ENCODE data around the gene HTATIP2.
A peak's percentile ranks its signal among the peaks of the same experiment; 100 is the strongest.

The HTATIP2 gene

DNA sequence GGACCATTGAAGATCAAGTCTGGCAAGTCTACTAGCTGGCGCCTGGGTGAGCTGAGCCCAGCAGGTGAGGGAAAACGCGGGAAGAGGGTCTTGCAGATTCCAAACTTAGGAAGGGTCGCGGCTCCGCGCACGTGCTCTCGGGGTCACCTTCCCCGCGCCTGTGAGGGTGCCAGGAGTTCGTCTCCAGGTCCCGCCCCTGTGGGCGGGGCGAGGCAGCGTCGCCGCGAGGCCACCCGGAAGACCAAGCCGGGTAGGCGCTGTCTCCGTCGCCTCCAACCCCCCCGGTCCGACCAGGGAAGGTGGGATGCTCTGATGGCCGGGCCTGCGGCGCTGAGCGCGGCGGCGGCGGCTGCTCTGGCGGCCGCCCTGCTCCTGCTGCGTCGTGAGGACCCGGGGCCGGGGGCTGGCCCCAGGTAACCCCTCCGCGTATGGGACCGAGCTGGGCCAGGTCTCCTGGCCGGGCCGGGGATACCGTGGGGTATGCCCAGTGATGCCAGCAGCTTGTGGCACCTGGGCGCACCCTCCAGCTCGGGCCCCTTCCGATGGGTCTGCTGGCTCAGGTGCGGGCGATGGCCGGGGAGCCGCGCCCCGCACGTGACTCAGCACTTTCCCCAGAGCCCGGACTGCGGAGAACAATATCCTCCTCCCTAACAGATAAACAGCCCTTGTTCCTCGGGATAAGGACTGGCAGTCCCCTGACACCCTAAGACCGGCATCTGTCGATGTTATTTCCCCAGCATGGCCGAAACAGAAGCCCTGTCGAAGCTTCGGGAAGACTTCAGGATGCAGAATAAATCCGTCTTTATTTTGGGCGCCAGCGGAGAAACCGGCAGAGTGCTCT, at the start of gene HTATIP2:
Gene HTATIP2 (plus strand): TSS at position 215 of the 841 bp plus-strand sequence. CDS start 524 bp downstream, at position 739.
- DNase-seq (ENCODE audit: insufficient read length, low spot score) (no peak), FAIRE-seq (no peak)
- TF ChIP-seq, protein P1, sequence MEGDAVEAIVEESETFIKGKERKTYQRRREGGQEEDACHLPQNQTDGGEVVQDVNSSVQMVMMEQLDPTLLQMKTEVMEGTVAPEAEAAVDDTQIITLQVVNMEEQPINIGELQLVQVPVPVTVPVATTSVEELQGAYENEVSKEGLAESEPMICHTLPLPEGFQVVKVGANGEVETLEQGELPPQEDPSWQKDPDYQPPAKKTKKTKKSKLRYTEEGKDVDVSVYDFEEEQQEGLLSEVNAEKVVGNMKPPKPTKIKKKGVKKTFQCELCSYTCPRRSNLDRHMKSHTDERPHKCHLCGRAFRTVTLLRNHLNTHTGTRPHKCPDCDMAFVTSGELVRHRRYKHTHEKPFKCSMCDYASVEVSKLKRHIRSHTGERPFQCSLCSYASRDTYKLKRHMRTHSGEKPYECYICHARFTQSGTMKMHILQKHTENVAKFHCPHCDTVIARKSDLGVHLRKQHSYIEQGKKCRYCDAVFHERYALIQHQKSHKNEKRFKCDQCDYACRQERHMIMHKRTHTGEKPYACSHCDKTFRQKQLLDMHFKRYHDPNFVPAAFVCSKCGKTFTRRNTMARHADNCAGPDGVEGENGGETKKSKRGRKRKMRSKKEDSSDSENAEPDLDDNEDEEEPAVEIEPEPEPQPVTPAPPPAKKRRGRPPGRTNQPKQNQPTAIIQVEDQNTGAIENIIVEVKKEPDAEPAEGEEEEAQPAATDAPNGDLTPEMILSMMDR (IDR thresholded peaks at IDR 0.05; ENCODE audit: insufficient read depth, missing control alignments), result no peak

DNA sequence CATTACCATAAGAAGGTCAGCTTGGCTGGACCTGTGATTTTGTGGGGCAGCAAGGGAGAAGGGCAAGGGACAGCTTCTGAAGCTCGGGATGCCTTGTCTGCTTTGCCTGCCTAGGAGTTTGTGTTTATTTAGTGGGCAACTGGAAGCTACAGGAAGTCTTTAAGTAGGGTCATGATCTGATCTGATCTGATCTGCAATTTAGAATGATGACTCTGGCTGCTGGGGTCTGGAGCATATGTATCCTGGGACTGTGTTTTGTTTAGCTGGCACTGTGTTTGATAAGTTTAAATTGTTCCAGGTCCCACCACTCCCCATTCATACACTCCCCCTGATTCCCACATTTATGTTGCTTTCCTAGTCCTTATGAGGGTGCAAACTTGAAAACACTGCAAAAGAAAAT, 47.7 kb upstream of the HTATIP2 start:
- FAIRE-seq (no peak), DNase-seq (ENCODE audit: insufficient read length, low spot score) (no peak)
- TF ChIP-seq, protein P1 (IDR thresholded peaks at IDR 0.05; ENCODE audit: insufficient read depth, missing control alignments), result no peak

DNA sequence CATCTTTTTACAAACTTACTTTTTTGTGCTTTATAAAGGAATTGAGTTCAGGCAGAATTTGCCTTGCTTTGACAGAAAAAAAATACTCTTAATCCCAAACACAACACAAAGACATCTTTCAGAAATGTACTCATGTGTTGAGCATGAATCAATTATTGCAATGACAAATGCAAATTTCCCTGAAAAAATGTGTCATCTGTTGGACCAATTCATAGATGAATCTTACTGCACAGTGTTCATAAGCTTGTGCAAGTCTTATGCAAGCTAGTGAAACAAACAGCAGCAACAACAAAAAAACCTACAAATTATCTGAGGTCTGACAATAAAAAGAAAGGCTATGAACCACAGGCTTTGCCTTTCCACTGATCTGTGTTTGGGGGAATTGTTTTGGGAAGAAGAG, 42.3 kb upstream of the HTATIP2 start:
- no peak for FAIRE-seq

DNA sequence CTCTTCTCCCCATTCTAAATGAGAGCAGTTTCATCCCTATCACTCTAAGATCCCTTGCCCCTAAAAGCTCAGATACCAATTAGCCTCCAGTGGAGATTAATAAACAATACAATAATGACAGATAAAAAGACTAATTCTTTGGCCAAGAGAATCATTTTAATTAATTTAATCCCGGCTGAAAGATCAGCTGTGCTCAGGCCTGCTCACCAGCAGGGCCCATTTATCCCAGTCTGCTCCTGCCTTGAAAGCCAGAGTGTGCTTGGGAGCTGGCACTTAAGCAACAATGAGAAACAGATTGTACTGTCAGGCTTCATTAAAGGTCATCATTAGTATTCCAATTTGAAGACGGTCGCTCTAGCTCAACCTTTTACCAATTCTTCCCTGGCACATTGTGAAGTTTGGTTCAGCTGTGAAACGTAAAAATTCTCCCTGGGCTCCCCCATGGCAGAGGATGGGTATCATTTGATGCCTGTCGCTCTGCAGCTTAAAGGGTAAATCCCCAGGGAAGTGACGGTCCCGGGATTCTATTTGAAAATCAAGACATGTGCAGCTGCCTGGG, 36.1 kb upstream of the HTATIP2 start:
- TF ChIP-seq, protein P1 (IDR thresholded peaks at IDR 0.05; ENCODE audit: insufficient read depth, missing control alignments), result no peak
- FAIRE-seq (peak; percentile 61), DNase-seq (ENCODE audit: insufficient read length, low spot score) (no peak)

More for the DNA sequence above, 42.3 kb upstream of the HTATIP2 start:
- no peak for DNase-seq (ENCODE audit: insufficient read length, low spot score)
- TF ChIP-seq, protein P1 (IDR thresholded peaks at IDR 0.05; ENCODE audit: insufficient read depth, missing control alignments), result no peak

DNA sequence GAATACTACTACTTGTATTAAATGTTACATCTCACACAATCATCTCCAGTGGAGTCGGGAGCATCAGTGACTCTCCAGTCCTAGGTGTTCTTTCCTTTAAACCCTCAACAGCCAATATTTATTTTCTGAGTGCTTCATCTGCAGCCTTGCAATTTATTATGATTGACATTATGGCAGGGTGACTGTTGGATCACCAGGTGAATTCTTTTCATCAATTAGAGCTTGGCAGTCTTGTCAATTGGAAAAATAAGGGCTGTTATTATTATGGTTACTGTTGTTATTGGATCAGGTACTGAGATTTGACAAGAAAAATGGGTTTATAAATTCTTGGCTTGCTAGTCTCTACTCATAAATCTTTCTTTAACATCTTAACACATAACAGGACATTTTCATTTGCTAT, 27.5 kb upstream of the HTATIP2 start:
- no peak for DNase-seq (ENCODE audit: insufficient read length, low spot score)
- TF ChIP-seq, protein P1 (IDR thresholded peaks at IDR 0.05; ENCODE audit: insufficient read depth, missing control alignments), result no peak
- FAIRE-seq, result peak; percentile 67

DNA sequence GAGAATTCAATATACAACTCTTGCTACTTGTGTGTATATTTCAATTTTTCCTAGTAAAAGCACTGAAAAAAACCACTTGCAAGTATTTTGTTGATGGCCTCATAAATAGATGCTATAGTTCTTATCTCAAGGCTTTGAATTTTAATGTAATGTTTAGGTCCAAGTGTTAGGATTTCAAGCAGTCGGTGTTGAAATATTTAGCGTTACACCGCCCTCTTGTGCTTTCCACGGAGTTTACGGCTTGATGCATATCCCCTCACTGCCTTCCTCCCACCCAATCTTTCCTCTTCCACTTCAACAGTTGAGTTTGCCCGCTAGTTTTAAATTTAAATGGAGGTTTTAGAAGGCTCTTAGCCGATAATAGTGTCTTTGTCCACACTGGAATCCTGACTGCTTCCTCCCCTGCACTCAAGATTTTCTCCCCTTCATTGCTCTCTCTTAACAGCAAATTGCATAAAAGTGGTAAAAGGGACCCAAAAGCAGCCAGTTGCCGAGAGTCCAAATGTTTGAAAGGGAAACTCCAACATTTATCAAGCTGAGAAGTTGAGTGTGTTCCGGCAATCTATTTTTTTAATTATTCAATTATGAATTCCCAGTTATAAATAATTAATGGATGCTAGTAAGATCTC, 25.9 kb upstream of the HTATIP2 start:
- peak; percentile 66 for FAIRE-seq

More for the DNA sequence above, 25.9 kb upstream of the HTATIP2 start:
- DNase-seq (ENCODE audit: insufficient read length, low spot score), result no peak
- TF ChIP-seq, protein P1 (IDR thresholded peaks at IDR 0.05; ENCODE audit: insufficient read depth, missing control alignments), result peak; percentile 75
